Hepatocyte (in vitro differentiated cells): Measurements from ENCODE around the gene MARCKSL1.

ENCODE experiments used
- EZH2 ChIP-seq: fragments of 200-600 bp; sonication (generic); IDR thresholded peaks from 2 replicates; pipeline ENCODE4 v1.6.1; 2016; ENCODE audit warnings: antibody characterized with exemption, mild to moderate bottlenecking, borderline replicate concordance
- EZH2phosphoT487 ChIP-seq: fragments of 200-600 bp; sonication (generic); IDR thresholded peaks from one replicate; pipeline ENCODE4 v1.6.1; 2018; ENCODE audit warnings: antibody characterized with exemption, mild to moderate bottlenecking, low read depth, moderate library complexity; ENCODE audit not compliant: unreplicated experiment, severe bottlenecking
- TF ChIP-seq, protein P1 (sequence below): fragments of 200-600 bp; sonication (generic); IDR thresholded peaks from 2 replicates; pipeline ENCODE4 v1.5.1; 2016; ENCODE audit warnings: antibody characterized with exemption, mild to moderate bottlenecking; ENCODE audit not compliant: poor library complexity

DNA sequence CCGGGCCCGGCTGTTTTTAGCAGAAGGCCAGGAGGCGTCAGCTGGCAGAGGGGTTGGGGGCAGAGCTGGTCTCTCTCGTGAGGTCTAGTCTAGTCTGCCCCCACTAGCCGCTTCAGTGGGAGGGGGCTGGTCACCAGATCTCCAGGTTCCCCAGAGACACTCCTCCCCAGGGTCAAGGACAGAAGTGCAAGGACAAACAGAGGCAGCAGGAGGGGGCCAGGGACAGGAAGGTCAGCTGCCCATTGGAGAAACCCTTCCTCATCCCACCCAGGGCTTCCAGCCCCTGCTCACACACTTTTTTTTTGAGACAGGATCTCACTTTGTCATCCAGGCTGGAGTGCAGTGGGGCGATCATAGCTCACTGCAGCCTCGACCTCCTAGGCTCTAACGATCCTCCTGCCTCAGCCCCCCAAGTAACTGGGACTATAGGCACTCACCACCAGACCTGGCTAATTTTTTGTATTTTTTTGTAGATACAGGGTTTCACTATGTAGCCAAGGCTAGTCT is 16.3 kb upstream of the MARCKSL1 start:
- TF ChIP-seq, protein P1, sequence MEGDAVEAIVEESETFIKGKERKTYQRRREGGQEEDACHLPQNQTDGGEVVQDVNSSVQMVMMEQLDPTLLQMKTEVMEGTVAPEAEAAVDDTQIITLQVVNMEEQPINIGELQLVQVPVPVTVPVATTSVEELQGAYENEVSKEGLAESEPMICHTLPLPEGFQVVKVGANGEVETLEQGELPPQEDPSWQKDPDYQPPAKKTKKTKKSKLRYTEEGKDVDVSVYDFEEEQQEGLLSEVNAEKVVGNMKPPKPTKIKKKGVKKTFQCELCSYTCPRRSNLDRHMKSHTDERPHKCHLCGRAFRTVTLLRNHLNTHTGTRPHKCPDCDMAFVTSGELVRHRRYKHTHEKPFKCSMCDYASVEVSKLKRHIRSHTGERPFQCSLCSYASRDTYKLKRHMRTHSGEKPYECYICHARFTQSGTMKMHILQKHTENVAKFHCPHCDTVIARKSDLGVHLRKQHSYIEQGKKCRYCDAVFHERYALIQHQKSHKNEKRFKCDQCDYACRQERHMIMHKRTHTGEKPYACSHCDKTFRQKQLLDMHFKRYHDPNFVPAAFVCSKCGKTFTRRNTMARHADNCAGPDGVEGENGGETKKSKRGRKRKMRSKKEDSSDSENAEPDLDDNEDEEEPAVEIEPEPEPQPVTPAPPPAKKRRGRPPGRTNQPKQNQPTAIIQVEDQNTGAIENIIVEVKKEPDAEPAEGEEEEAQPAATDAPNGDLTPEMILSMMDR = no peak
- TF ChIP-seq EZH2 (no peak), EZH2phosphoT487 (no peak)
